PFSK-1 (cell line): ENCODE measurements around the gene LGALS14.

Experiments used
- POLR2AphosphoS5 ChIP-seq: IDR thresholded peaks from 2 replicates; pipeline ENCODE4 v1.6.1; 2012; ENCODE audit warnings: low read depth, mild to moderate bottlenecking, control low read depth, low read length, moderate library complexity
- REST ChIP-seq, 2 experiments: IDR thresholded peaks; 2 replicates each; pipeline versions ENCODE4 v1.6.1 to v1.8.0; 2011 to 2012; ENCODE audit warnings: low read depth in 2 of 2, low read length in 2 of 2, control low read depth in 1 of 2, inconsistent platforms in 1 of 2, mild to moderate bottlenecking in 1 of 2, moderate library complexity in 1 of 2; ENCODE audit not compliant: insufficient read depth in 1 of 2
- TAF1 ChIP-seq: IDR thresholded peaks from 2 replicates; pipeline ENCODE4 v1.6.1; 2012; ENCODE audit warnings: low read length, control low read depth, borderline replicate concordance; ENCODE audit not compliant: insufficient read depth

- TF ChIP-seq TAF1, result no peak
- no peak for TF ChIP-seq REST (IDR thresholded peaks at IDR 0.05; ENCODE audit: insufficient read depth in 1 of 2, low read depth in 2 of 2, low read length in 2 of 2)
- TF ChIP-seq POLR2AphosphoS5, result no peak
Measured at GRCh38 chr19:39660661-39661060, 43.6 kb upstream of the LGALS14 start.
